Measurements from ENCODE around the gene USPL1.

DNA sequence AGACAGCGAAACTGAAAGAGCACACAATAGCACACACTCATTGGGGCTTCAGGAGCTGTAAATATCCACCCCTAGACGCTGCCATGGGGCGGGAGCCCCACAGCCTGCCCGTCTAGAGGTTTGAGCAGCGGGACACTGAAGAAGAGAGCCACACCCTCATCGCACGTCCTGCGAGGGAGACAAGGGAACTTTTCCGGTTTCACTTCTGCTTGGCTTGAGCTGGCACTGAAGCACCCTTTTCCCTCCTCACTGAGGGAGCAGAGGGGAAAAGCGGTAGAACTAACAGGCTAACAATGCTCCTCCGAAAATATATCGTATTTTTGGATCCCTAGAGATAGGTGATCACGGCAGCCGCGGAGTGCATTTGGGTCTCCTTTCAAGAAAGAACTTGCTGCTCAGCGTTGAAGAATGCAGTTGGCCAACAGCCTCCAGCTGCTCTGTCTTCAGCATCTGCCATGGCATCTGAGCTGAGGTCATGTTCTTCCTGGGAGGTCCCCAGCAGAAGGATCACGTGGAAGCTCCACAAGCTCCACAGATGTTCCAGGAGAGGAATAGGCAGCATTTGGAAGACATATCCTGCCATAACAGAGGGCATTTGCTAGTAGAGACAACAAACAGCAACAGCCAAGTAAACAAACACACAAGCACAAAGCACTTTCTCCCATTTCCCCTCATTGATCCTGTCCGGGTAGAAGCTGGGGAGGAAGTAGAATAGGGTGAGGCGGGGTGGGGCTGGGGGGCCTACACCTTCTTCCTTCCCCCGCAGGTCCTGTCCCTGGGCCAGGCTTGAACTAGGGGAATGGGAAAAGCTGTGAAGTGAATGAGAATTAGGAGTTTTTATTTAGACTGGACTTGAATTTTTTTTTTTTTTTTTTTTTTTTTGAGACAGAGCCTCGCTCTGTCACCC, 72.8 kb downstream of the USPL1 start:
- TF ChIP-seq, protein P1, sequence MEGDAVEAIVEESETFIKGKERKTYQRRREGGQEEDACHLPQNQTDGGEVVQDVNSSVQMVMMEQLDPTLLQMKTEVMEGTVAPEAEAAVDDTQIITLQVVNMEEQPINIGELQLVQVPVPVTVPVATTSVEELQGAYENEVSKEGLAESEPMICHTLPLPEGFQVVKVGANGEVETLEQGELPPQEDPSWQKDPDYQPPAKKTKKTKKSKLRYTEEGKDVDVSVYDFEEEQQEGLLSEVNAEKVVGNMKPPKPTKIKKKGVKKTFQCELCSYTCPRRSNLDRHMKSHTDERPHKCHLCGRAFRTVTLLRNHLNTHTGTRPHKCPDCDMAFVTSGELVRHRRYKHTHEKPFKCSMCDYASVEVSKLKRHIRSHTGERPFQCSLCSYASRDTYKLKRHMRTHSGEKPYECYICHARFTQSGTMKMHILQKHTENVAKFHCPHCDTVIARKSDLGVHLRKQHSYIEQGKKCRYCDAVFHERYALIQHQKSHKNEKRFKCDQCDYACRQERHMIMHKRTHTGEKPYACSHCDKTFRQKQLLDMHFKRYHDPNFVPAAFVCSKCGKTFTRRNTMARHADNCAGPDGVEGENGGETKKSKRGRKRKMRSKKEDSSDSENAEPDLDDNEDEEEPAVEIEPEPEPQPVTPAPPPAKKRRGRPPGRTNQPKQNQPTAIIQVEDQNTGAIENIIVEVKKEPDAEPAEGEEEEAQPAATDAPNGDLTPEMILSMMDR (IDR thresholded peaks at IDR 0.05), result no peak
- TF ChIP-seq EP300 (IDR thresholded peaks at IDR 0.05), result no peak

All from ovary (tissue), 3 donors.